GF-D8 (cell line): ENCODE results near the gene CABP1.
"Not testable (repeated sequence)": the region's sequence is repeated elsewhere in the genome, so short reads cannot be mapped to it uniquely, and the experiment has no call there.

Experiments
- DNase-seq: peaks from one replicate; lab custom pipeline; 2025; lab: John Stamatoyannopoulos, UW

CABP1 gene

GRCh38 chr12:120639771-120640721 is at the start of gene CABP1:
Gene CABP1, plus strand, starts transcription at chr12:120640626. Its CDS starts 60 bp downstream, at chr12:120640686.
- no peak for DNase-seq

GRCh38 chr12:120590741-120591407 is 49.6 kb upstream of the CABP1 start:
- DNase-seq = no peak

- DNase-seq = no peak
Measured at GRCh38 chr12:120592121-120593049, 48.0 kb upstream of the CABP1 start.

- no peak for DNase-seq
Measured at GRCh38 chr12:120596901-120597300, 43.5 kb upstream of the CABP1 start.

GRCh38 chr12:120597861-120598260 is 42.6 kb upstream of the CABP1 start:
- DNase-seq = no peak

GRCh38 chr12:120598674-120599463 is 41.6 kb upstream of the CABP1 start:
- DNase-seq = no peak

- no peak for DNase-seq
Measured at GRCh38 chr12:120599672-120600552, 40.5 kb upstream of the CABP1 start.

- peak; percentile 91 for DNase-seq
Measured at GRCh38 chr12:120602416-120602815, 38.0 kb upstream of the CABP1 start.

GRCh38 chr12:120610560-120610959 is 29.9 kb upstream of the CABP1 start:
- DNase-seq = no peak

GRCh38 chr12:120611534-120611933 is 28.9 kb upstream of the CABP1 start:
- DNase-seq = not testable (repeated sequence)

GRCh38 chr12:120614848-120615247 is 25.6 kb upstream of the CABP1 start:
- no peak for DNase-seq

GRCh38 chr12:120617193-120617592 is 23.2 kb upstream of the CABP1 start:
- DNase-seq = not testable (repeated sequence)

- not testable (repeated sequence) for DNase-seq
Measured at GRCh38 chr12:120617767-120618166, 22.7 kb upstream of the CABP1 start.

GRCh38 chr12:120618954-120619615 is 21.3 kb upstream of the CABP1 start:
- no peak for DNase-seq

- DNase-seq = no peak
Measured at GRCh38 chr12:120620624-120621023, 19.8 kb upstream of the CABP1 start.

GRCh38 chr12:120625557-120626419 is 14.6 kb upstream of the CABP1 start:
- DNase-seq = no peak

GRCh38 chr12:120628919-120629318 is 11.5 kb upstream of the CABP1 start:
- DNase-seq = no peak

- DNase-seq = no peak
Measured at GRCh38 chr12:120630104-120630892, 10.1 kb upstream of the CABP1 start.
